Measurements from ENCODE around the gene NARS2. TPM values are rescaled to one million over a fixed set of nuclear protein-coding genes. Genes with fewer than 3 reads are reported as not detected.

Gene NARS2
- total and polyA plus RNA-seq, 10 of the 15 experiments (the other 5 are each of a cell fraction or from before 2014, with no cell fraction given): 22.2 to 45.3 (median 36.3) TPM

DNA sequence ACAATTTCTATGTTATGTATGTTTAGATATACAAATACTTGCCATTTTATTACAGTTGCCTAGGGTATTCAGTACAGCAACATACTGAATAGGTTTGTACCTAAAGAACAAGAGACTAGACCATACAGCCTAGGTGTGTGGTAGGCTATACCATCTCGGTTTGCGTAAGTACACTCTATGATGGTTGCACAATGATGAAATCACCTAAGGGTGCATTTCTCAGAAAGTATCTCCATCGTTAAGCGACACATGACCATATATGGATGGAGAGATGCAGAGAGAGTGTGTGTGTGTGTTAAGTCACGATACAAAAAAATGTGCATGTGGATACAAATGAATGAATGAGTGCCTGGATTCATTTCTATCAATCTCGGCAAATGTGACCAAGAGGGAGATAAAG is 37.7 kb downstream of the NARS2 start:
- ChIA-PET SMC1A (ENCODE audit: uncharacterized antibody, unreplicated experiment) (interaction anchor here (0.8 to 1.6 kb wide), 4 partner anchors 9 to 84 kb away, joined by 3 read pairs; partner anchors contain the start of gene NARS2), CTCF (interaction anchor here (1.0 to 1.7 kb wide), 3 partner anchors 25 to 309 kb away, joined by 4 to 10 read pairs (median 6); no protein-coding TSS in a partner anchor), RAD21 (ENCODE audit: unreplicated experiment) (no interaction called here), POLR2A (interaction anchor here (0.8 to 0.9 kb wide), 3 partner anchors 16 to 94 kb away, joined by 3 to 4 read pairs (median 3); no protein-coding TSS in a partner anchor)
- Histone ChIP-seq H3K27ac (ENCODE audit: control insufficient read depth, insufficient read depth) (no peak overlapping the region), H4K20me1 (ENCODE audit: control insufficient read depth, insufficient read depth) (no peaks in the 10 kb centered on the region), H3K9me3 (replicated peaks; ENCODE audit: control insufficient read depth, insufficient read depth, low read length) (no peaks in the 10 kb centered on the region; the same call in 2 of the 3 replicates), H3K9ac (ENCODE audit: control insufficient read depth, insufficient read depth, low read length) (no peak overlapping the region), H3K4me2 (ENCODE audit: control insufficient read depth, insufficient read depth) (no peak overlapping the region), H3K4me1 (ENCODE audit: control insufficient read depth, insufficient read depth, low read length) (peaks cover 24% of the 10 kb centered on the region), H3K27me3 (replicated peaks in 1 of 2; ENCODE audit: control insufficient read depth in 2 of 2, insufficient read depth in 2 of 2, low read length in 1 of 2) (no peaks in the 10 kb centered on the region), H3K36me3 (ENCODE audit: control insufficient read depth in 2 of 2, insufficient read depth in 2 of 2, low read length in 1 of 2) (0 out of 4 replicates have a peak, but pooled peaks cover 0 to 7% of the 10 kb centered on the region in 2 experiments), H2AFZ (ENCODE audit: control insufficient read depth, low read depth, low read length) (no peak overlapping the region), H3K4me3 (no peak overlapping the region), H3K79me2 (ENCODE audit: control insufficient read depth, insufficient read depth, low read length) (no peaks in the 10 kb centered on the region; the same call in 1 of the 2 replicates)
- in situ Hi-C loops (cut with MboI): no loop called here
- ATAC-seq (no peak), DNase-seq (ENCODE audit: low read depth, low spot score) (no peak), FAIRE-seq (no peak)
- intact Hi-C loops (cut with micrococcal nuclease; ENCODE audit: unreplicated experiment): no loop called here
- WGBS (ENCODE audit: insufficient coverage, insufficient replicate concordance, low lambda C conversion rate, missing lambda C conversion rate): over 99% methylated on average over 6 of the region's 6 CpGs
- no TSS peak for BruUV-seq (replicated peaks)
- TF ChIP-seq EGR1 (IDR thresholded peaks at IDR 0.05; ENCODE audit: borderline replicate concordance in 1 of 2, low read depth in 2 of 2, low read length in 2 of 2): no peak
- TF ChIP-seq TARDBP (IDR thresholded peaks at IDR 0.05; ENCODE audit: borderline replicate concordance): no peak
- TF ChIP-seq, protein P1, sequence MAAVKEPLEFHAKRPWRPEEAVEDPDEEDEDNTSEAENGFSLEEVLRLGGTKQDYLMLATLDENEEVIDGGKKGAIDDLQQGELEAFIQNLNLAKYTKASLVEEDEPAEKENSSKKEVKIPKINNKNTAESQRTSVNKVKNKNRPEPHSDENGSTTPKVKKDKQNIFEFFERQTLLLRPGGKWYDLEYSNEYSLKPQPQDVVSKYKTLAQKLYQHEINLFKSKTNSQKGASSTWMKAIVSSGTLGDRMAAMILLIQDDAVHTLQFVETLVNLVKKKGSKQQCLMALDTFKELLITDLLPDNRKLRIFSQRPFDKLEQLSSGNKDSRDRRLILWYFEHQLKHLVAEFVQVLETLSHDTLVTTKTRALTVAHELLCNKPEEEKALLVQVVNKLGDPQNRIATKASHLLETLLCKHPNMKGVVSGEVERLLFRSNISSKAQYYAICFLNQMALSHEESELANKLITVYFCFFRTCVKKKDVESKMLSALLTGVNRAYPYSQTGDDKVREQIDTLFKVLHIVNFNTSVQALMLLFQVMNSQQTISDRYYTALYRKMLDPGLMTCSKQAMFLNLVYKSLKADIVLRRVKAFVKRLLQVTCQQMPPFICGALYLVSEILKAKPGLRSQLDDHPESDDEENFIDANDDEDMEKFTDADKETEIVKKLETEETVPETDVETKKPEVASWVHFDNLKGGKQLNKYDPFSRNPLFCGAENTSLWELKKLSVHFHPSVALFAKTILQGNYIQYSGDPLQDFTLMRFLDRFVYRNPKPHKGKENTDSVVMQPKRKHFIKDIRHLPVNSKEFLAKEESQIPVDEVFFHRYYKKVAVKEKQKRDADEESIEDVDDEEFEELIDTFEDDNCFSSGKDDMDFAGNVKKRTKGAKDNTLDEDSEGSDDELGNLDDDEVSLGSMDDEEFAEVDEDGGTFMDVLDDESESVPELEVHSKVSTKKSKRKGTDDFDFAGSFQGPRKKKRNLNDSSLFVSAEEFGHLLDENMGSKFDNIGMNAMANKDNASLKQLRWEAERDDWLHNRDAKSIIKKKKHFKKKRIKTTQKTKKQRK (IDR thresholded peaks at IDR 0.05; ENCODE audit: low read depth, low read length): no peak
- TF ChIP-seq, protein P2, sequence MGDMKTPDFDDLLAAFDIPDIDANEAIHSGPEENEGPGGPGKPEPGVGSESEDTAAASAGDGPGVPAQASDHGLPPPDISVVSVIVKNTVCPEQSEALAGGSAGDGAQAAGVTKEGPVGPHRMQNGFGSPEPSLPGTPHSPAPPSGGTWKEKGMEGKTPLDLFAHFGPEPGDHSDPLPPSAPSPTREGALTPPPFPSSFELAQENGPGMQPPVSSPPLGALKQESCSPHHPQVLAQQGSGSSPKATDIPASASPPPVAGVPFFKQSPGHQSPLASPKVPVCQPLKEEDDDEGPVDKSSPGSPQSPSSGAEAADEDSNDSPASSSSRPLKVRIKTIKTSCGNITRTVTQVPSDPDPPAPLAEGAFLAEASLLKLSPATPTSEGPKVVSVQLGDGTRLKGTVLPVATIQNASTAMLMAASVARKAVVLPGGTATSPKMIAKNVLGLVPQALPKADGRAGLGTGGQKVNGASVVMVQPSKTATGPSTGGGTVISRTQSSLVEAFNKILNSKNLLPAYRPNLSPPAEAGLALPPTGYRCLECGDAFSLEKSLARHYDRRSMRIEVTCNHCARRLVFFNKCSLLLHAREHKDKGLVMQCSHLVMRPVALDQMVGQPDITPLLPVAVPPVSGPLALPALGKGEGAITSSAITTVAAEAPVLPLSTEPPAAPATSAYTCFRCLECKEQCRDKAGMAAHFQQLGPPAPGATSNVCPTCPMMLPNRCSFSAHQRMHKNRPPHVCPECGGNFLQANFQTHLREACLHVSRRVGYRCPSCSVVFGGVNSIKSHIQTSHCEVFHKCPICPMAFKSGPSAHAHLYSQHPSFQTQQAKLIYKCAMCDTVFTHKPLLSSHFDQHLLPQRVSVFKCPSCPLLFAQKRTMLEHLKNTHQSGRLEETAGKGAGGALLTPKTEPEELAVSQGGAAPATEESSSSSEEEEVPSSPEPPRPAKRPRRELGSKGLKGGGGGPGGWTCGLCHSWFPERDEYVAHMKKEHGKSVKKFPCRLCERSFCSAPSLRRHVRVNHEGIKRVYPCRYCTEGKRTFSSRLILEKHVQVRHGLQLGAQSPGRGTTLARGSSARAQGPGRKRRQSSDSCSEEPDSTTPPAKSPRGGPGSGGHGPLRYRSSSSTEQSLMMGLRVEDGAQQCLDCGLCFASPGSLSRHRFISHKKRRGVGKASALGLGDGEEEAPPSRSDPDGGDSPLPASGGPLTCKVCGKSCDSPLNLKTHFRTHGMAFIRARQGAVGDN (IDR thresholded peaks at IDR 0.05): no peak
- TF ChIP-seq, protein P3, sequence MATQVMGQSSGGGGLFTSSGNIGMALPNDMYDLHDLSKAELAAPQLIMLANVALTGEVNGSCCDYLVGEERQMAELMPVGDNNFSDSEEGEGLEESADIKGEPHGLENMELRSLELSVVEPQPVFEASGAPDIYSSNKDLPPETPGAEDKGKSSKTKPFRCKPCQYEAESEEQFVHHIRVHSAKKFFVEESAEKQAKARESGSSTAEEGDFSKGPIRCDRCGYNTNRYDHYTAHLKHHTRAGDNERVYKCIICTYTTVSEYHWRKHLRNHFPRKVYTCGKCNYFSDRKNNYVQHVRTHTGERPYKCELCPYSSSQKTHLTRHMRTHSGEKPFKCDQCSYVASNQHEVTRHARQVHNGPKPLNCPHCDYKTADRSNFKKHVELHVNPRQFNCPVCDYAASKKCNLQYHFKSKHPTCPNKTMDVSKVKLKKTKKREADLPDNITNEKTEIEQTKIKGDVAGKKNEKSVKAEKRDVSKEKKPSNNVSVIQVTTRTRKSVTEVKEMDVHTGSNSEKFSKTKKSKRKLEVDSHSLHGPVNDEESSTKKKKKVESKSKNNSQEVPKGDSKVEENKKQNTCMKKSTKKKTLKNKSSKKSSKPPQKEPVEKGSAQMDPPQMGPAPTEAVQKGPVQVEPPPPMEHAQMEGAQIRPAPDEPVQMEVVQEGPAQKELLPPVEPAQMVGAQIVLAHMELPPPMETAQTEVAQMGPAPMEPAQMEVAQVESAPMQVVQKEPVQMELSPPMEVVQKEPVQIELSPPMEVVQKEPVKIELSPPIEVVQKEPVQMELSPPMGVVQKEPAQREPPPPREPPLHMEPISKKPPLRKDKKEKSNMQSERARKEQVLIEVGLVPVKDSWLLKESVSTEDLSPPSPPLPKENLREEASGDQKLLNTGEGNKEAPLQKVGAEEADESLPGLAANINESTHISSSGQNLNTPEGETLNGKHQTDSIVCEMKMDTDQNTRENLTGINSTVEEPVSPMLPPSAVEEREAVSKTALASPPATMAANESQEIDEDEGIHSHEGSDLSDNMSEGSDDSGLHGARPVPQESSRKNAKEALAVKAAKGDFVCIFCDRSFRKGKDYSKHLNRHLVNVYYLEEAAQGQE (IDR thresholded peaks at IDR 0.05; ENCODE audit: low read depth, low read length): no peak
- no peak for TF ChIP-seq MTA3 (IDR thresholded peaks at IDR 0.05; ENCODE audit: borderline replicate concordance, low read length)
- no peak for TF ChIP-seq NR2C2 (IDR thresholded peaks at IDR 0.05; ENCODE audit: borderline replicate concordance, control insufficient read depth, insufficient read length, low read depth)
- TF ChIP-seq, protein P4, sequence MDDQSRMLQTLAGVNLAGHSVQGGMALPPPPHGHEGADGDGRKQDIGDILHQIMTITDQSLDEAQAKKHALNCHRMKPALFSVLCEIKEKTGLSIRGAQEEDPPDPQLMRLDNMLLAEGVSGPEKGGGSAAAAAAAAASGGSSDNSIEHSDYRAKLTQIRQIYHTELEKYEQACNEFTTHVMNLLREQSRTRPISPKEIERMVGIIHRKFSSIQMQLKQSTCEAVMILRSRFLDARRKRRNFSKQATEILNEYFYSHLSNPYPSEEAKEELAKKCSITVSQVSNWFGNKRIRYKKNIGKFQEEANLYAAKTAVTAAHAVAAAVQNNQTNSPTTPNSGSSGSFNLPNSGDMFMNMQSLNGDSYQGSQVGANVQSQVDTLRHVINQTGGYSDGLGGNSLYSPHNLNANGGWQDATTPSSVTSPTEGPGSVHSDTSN (IDR thresholded peaks at IDR 0.05; ENCODE audit: insufficient replicate concordance, low read depth, low read length): no peak
- no peak for TF ChIP-seq EED (IDR thresholded peaks at IDR 0.05; ENCODE audit: low read depth)
- no peak for TF ChIP-seq ZNF384 (IDR thresholded peaks at IDR 0.05; ENCODE audit: borderline replicate concordance, low read depth, low read length)
